ENCODE data around the gene PROM2.

GRCh38 chr2:95283562-95283961, 9.3 kb downstream of the PROM2 start:
- TF ChIP-seq CTCF (IDR thresholded peaks at IDR 0.05) (no peak), POLR2A (IDR thresholded peaks at IDR 0.05) (no peak)
